Activated CD8-positive, alpha-beta memory T cell treated with anti-CD3 and anti-CD28 coated beads for 1 hour (primary cell): ENCODE data around the gene TMEM63A.
"Not testable (repeated sequence)": the region's sequence is repeated elsewhere in the genome, so short reads cannot be mapped to it uniquely, and the experiment has no call there.

Experiments
- DNase-seq, 2 donors: peaks; one replicate each; pipeline ENCODE4 v3.0.0-alpha.2; 2020; ENCODE audit warnings: low read depth in 1 of 2; ENCODE audit errors: extremely low read depth in 1 of 2

Gene TMEM63A

DNA sequence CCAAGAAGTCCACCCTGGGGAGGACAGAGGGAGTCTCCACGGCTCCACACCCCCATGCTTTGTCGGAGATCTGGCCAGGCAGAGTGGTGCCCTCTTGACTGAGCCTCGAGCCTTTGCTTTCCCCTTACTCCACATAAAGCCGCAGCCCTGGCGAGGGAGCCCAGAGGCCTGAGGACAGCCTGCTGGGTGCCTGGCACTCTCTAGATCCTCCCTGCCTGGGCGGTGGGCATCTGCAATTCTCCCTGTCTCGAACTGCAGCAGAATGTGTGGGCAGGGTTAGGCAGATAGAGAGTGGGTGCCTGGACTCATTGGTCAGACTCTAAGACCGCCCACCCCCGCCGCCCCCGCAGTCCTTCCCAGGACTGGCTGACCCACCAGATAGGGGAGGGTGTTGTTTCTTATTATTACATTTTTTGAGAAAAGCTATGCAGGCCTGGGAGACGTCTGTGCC is 58.3 kb downstream of the TMEM63A start:
- no peak for DNase-seq

DNA sequence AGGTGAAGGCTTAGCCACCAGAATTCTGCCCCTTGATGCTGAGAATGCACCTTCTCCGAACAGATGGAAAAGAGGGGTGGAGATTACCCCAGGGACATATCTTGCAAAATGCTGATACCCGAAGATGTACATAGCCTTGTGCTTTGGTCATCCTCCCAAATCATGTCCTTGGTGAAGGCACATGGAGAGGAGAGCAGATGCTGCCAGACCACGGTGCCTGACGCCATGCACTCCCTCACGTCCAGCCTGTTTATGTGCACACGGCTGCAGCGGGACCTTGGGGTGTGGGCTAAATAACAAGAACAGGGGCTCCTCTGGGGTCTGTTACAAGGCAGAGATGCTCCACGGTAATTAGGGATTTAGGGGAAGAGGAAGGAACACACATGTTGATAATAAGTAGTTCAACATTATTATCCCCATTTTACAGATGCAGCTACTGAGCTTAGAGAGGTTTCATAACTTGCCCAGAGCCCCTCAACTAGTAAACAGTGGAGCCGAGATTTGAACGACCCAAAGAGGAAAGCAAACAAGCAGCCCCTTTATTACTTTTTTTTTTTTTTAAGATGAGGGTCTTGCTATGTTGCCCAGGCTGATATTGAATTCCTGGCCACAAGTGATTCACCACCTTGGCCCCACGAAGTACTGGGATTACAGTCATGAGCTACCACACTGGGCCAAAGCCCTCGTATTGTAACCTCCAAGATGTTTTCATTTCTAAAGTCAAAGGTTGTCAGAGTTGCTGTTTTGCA is 59.4 kb downstream of the TMEM63A start:
- DNase-seq, result no peak

DNA sequence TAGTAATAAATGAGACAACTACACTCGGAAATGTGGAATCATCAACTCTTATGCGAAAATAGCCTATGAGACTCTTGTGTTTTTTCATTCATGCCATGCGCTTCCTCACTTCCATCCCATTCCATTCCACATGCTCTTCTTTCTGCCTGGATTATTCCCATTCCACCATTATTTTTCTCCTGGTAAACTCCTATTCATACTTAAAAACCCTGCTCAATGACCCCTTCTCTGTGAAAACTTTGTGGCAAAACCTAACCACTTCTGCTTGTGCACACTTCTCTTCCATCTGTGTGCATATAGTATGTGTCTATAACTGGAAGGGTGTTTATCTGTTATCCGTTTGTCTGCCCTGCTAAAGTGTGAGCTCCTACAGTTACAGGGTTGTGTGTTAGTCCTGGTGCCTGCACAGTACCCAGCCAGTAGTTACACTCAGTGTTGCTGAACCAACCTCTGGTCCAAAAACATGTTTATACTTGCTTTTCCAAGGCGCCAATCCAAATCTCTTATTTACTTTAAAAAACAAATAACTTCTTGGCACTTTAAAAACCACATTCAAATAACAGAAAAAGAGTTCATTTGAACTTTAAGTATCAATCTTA is 61.6 kb downstream of the TMEM63A start:
- DNase-seq, result no peak

DNA sequence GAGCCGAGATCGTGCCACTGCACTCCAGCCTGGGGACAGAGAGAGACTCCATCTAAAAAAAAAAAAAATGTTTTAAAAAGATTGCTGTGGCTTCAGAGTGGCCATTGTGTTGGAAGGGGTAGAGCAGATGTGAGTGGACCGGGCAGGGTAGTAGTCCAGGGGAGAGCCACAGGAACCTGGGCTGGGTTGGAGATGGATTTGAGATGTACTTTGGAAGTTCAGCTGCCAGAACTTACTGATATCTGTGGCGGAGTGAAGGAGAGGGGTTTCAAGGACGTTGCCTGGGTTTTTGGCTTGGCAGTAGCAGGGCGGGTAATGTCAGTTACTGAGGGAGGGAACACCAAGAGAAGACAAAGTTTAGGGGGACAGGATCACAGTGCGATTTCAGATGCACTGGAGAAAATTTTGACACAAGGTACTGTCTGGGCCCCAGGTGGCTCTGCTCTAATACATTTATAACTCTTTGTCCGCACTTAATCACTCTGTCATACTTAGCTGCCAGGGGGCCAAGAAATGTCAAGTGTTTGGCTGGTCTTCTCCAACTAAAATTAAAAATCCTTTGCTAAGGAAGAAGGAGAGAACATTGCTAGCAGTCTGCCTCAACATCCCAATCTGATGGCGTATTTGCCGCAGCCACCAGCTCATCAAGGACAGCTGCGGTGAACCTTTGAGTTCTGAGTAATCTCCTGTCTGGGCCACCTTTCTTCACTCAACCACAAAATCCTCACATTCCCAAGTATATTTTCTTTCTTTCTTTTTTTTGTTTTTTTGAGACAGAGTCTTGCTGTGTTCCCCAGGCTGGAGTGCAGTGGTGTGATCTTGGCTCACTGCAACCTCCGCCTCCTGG is 62.6 kb downstream of the TMEM63A start:
- no peak for DNase-seq

DNA sequence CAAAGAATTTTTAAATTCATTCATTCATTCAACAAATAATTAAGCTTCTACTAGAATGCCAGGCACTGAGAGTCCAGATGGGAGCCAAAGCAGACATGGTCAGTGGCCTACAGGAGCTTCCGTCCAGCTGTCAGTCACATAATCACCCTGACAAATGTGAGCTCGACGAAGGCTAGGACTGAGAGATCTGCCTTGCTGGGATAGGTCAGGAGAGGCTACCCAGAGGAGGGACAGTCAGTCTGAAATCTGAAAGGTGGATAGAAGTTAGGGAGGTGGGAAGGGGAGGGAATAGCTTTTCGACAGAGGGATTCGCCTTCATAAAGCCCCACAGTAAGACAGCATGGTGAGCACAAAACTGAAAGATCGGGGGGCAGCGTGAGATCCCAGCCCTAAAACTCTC is 64.0 kb downstream of the TMEM63A start:
- DNase-seq, result no peak

DNA sequence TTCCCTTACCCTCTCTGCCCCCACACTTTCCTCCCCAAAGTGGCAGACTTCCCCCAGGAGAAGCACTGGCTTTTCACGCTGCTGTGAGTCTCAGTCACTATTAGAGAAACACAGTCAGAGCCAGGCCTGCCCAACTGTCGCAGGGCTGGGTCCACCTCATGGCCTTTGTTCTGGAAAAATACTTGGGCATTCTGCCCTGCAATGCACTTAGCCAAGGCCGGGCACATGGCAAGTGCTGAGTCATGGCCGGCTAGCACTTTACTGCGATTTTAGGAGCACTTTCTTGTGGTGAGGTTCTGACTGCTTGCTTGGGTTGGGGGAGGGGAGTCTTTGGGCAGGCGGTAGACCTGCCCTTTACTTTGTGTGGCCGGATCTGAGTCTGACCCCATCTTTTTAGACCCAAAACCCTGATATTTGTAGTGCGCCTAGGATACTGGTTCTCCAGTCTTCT is 64.5 kb downstream of the TMEM63A start:
- DNase-seq, result no peak

DNA sequence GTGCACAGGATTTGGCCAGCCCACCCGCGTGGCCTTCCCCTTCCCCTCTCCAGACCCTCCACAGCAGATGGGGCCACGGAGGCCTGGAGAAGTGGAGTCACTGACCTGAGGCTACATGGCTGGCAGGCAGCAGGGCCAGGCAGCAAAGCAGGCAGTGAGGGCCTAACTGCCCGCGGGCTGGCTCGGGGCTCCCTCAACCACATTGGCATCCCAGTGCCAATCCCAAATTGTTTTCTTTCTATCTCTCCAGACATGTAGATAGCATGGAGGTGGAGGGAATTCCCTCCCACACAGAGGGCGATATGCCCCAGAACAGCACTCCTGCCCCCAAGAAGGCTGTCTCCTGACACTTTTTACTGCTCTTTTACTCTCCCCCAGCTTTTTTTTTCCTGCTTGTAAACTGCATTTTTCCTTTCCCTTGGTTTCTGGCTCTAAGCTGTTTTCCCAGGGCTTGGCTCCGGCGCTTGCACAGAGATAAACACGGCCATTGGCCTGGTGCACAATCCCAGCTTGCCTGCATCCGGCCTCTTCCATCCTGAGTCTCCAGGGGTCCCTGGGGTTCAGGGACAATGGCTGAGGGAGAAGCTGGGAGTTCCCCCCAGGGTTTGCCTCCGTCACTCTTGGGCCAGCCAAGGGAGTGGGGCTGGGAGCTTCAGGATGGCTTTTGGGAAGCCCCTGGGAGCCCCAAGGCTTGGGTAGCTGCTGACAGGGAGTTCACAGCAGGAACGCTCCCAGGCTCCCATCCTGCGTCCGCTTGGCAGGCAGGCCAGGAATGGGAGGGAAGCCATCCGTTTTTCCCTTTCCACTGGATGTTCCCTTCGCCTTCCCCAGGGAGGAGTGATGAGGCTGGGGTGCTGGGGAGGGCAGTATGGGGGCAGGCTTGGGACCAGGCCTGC is 65.3 kb downstream of the TMEM63A start:
- DNase-seq, result no peak

DNA sequence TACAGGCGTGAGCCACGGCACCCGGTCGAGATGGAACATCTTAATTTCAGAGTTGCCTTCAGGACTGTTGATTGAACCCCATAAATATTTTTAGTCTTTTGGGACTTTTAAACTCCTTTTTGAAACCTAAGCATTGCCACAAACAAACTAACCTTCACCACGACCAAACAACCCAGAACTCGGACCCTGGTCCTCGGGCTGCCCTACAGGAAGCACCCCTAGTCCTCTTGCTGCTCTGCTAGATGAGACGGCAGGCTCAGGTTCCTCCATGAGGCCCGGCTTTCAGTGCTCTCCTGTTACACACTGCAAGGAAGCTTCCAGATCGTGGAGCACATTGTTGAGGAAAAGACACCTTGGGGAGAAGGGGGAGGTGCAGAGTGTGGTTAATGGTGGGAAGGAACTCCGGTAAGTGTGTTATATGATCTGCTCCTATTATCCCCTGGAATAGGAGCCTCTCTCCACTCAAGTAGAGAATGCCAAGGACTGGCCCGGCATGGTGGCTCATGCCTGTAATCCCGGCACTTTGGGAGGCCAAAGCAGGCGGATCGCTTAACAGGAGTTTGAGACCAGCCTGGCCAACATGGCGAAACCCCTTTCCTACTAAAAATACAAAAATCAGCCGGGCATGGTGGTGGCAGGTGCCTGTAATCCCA is 66.5 kb downstream of the TMEM63A start:
- DNase-seq, result no peak

DNA sequence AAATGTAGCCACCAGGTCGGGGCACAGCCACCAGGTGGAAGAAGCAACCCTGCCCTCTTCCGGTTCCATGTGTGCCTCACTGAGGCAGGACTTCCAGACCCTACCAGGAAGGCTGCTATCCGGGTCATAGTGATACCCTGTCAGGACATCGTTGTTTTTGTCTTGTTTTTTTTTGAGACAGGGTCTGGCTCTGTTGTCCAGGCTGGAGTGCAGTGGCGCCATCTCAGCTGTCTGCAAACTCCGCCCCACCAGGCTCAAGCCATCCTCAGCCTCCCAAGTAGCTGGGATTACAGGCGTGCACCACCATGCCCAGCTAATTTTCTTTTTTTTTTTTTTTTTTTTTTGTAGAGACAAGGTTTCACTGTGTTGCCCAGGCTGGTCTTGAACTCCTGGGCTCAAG is 67.1 kb downstream of the TMEM63A start:
- not testable (repeated sequence) for DNase-seq

DNA sequence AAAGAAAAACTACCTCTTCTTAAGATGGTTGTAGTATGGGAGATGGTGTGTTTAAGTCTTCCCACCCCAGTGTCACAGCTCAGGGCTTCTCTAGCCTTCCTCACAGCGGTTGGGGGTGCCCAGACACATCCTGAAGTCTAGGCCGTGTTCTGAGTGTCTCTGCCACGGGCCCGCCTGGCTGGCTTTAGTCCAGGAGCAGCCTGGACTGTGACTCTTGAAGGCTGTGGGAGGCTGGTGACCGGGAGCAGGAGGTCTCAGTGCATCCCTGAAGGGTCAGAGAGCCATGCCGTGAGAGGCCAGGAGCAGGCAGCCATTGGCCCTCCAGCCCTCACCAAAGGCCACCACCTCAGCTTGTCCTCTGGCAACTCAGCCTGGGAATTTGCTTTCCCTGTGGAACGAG is 67.8 kb downstream of the TMEM63A start:
- DNase-seq, result no peak

DNA sequence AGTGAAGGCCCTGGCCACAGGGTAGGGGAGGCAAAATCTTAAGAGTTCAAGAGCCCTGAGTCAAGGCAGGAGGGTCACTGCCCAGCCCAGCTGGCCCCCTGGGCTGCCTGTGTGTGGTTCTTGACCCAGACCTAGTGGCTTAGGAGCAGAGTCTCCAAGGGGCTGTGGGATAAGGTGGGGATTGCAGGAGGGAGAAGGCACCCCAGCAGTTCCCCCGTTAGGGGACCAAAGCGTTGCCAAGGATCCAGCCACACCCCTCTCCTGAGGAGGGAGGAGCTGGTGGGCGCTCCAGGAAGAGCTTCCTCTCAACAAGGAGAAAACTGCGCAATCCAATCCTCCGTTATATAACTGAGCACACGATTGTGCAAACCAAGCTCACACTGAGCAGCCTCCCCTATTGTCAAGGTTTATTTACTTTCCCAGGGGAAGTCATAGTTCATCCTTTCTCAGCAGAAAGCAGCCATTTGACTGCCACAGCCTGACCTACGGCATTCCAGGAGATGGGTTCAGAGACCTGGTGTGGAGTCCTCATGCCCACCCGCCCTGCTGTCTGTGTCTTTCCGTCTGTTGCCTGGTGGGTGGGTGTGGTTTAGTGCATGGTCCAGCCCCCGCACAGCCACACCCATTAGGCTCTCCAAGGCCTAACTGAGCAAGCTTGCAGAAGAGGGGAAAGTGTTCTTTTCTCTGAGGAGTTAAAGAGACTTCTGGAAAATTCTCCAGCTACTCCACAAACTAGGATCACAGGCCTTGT is 68.8 kb downstream of the TMEM63A start:
- no peak for DNase-seq

DNA sequence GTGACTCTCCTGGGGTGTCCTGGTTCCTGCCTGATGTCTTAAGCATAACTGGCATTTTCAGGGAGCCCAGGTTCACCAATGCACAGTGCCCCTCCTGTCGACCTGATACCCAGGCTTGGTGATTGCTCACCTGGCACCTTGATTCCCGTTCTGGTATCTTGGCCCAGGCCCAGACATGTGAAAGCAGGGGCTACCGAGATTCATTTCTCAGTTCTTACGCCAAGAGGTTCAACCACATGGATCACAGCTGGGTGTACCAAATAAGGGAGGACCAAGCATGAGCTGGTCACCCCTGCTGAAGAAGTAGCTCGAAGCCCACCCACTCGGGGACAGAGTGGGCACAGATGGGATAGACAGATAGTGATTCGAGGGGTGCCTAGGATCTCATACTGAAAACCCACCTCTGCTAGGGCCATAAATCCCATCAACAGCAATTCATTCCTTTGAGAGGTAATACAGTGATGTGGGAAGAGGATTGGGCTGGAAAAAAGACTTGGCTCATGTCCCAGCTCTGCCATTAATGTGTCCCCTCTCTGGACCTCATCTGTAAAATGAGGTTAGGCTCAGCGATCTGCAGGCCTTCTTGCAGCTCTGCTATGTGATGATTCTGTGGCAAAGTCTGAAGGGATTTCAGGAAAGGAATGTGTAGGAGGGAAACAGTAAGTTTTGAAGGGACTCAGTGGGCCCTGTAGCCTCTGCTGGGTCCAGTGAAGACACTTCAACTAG is 69.5 kb downstream of the TMEM63A start:
- no peak for DNase-seq

DNA sequence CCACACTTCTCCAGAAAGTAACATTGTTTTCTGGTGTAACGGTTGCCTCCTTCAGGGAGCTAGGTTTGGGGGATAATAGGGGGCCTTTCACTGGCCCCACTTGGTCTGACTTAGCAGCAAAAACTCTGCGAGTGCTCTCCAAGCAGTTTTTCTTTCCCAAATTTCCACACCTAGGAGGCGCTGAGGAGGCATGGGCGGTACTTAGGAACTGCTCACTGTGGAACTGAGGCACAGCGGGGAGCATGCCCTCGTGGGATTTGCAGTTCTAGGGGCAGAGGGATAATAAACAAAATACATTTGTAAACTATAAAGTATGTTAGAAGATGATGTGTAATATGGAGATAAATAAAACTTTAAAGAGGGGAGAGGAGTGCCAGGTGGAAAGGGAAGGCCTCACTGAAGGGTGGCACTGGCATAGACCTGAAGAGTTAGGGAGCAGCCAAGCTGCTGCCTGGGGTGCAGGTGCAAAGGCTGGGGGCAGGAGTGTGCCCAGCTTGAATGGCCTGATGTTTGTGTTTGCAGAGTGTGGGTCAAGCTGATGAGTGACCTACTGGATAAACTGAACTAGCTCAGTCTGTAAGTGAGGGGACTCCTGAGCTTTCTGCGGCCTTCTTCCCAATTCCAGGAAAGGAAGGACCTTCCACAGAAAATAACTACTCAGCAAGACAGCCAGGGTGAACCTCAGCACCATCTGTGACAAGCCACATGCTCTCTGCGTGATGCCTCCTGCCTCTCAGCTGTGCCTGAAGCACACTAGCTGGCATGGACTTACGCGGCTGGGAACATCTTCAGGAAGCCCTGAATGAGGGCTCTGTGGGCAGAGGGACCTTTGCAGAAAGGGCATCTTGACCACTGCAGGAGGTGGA is 70.3 kb downstream of the TMEM63A start:
- no peak for DNase-seq

DNA sequence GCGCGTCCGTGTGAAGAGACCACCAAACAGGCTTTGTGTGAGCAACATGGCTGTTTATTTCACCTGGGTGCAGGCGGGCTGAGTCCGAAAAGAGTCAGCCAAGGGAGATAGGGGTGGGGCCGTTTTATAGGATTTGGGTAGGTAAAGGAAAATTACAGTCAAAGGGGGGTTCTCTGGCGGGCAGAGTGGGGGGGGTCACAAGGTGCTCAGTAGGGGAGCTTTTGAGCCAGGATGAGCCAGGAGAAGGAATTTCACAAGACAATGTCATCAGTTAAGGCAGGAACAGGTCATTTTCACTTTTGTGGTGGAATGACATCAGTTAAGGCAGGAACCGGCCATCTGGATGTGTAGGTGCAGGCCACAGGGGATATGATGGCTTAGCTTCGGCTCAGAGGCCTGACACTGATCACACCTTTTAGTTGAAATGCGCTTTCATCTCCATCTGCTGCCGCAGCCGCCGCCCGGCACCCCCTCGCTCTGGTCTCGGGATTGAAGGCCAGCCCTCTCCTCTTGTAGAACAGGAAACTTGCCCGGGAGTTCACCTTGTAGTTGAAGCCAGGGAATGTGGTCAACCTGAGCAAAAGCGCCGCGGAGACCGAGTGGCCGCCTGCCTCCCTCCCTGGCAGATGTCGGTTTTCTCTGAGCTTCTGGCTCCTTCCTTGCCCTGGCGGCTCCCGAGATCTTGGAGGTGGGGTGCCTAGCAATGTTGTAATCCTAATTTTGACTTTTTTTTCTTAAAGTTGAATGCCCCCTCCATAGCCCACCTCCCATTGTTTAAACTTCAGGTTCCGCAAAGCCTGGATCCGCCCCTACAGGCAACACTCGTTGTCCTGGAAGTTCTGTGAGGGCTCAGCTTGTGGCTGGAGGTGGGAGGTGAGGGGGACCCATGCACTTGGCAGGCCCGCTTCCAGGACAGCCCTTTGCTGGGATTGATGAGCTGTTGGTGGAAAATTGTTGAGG is 71.3 kb downstream of the TMEM63A start:
- not testable (repeated sequence) for DNase-seq

DNA sequence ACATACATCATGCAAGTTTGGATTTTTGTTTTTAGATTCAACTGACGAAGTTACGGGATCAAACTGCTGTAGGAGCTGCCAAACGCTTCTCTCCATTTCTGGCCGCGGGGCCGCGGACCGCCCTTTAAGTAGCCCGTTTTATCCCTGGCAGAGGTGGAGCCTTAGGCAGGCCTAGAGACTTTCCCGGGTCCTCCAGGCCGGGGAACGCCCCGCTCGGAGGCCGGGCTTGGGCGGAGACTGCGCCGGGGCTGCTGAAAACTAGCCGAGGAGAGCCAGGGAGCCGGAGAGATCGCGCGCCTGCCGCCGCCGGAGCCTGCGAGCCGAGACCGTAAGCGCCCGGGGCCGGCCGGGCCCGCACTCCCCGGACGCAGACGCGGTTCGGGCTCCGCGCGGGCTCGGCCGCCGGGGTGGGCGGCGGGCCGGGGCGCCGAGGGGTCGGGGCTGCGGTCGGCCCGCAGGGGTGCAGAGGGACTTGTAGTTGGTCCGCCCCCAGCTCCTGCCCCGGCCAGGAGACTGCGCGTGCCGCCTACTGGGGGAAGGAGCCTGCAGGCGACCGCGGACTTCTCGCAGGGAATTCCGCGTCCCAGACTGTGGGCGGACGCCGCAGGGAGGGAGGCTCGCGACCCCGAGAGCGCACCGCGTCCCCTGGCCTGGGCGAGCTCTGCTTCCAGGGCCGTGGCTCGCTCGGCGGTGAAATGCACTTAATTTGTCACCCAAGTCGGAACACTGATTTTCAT is 72.2 kb downstream of the TMEM63A start, which contains the start of gene EPHX1:
EPHX1 (plus strand) TSS at position 283 of the 737 bp plus-strand sequence. CDS start 18,606 bp downstream, outside the sequence.
- DNase-seq, result peak; percentile 10 to 44

DNA sequence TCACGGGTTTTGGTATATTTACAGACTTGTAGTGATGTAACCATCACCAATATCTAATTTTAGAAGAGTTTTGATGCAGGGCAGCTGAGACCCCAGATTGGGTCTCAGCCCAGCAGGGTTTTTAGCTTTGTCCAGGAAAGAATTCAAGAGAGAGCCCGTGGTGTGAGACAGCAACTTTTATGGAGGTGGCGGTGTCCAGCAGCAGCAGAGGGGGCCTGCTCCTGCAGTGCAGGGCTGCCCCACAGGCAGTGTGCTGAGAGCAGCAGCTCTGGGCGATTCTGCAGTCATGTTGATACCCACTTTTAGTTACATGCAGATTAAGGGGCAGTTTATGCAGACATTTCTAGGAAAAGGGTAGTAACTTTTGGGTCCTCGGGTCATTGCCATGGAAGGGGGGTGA is 74.0 kb downstream of the TMEM63A start:
- DNase-seq, result no peak
